ENCODE measurements around the gene EEF1A2.

GRCh38 chr20:63520934-63521601 lies 22.2 kb upstream of the EEF1A2 start:
- TF ChIP-seq EZH2 (IDR thresholded peaks at IDR 0.05; ENCODE audit: borderline replicate concordance, low read length) (no peak), CTCF (IDR thresholded peaks at IDR 0.05; ENCODE audit: low read length) (peak; percentile 29)

Measured in OCI-LY1 (cell line).